HG03460 (cell line): ENCODE results near the gene BIRC5.
"Not testable (repeated sequence)": the region's sequence is repeated elsewhere in the genome, so short reads cannot be mapped to it uniquely, and the experiment has no call there.

Source experiments
- ATAC-seq: cut with Tn5 transposase; IDR thresholded peaks from one replicate; pipeline ENCODE4 v1.9.1; 2021; ENCODE audit not compliant: unreplicated experiment

Gene BIRC5

DNA sequence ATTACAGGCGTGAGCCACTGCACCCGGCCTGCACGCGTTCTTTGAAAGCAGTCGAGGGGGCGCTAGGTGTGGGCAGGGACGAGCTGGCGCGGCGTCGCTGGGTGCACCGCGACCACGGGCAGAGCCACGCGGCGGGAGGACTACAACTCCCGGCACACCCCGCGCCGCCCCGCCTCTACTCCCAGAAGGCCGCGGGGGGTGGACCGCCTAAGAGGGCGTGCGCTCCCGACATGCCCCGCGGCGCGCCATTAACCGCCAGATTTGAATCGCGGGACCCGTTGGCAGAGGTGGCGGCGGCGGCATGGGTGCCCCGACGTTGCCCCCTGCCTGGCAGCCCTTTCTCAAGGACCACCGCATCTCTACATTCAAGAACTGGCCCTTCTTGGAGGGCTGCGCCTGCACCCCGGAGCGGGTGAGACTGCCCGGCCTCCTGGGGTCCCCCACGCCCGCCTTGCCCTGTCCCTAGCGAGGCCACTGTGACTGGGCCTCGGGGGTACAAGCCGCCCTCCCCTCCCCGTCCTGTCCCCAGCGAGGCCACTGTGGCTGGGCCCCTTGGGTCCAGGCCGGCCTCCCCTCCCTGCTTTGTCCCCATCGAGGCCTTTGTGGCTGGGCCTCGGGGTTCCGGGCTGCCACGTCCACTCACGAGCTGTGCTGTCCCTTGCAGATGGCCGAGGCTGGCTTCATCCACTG is at the start of gene BIRC5:
Gene BIRC5 (plus strand): TSS at position 238 of the 690 bp plus-strand sequence. CDS start 64 bp downstream, at position 302.
- peak; percentile 61 for ATAC-seq

GRCh38 chr17:78164748-78165607 is 49.1 kb upstream of the BIRC5 start:
- ATAC-seq = no peak

GRCh38 chr17:78166416-78166815 is 47.6 kb upstream of the BIRC5 start:
- ATAC-seq = no peak

DNA sequence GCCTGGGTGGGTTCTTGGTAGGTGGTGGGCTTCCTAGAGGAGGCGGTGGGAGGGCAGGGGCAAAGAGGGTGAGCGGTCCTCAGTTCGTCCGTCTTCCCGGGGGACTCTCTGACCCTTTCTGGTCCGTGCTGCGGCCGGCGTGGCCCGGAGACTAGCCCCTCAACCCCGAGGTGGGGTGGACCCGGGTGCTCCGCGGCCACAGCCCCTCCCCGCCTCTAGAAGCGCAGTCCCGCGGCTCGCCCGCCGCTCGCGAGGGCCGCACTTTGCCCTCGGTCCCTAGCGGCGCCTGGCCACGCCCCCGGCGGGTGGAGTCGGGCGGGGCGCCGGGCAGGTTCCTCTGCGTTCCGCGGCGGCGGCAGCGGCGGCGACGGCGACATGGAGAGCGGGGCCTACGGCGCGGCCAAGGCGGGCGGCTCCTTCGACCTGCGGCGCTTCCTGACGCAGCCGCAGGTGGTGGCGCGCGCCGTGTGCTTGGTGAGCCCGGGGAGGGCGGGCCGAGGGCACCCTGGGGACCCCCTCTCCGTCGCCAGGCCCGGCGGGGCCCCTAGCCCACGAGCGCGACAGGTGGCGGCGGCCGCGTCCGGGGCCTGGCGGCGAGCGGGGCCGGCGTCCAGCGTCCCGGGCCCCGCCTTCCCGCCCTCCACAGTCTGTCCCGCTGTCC is 45.7 kb upstream of the BIRC5 start, which contains the start of gene SYNGR2:
Gene SYNGR2 (plus strand): TSS at position 340 of the 661 bp plus-strand sequence. CDS start 36 bp downstream, at position 376.
- peak; percentile 52 for ATAC-seq

GRCh38 chr17:78168903-78169793 is 44.9 kb upstream of the BIRC5 start:
- ATAC-seq = peak; percentile 36

DNA sequence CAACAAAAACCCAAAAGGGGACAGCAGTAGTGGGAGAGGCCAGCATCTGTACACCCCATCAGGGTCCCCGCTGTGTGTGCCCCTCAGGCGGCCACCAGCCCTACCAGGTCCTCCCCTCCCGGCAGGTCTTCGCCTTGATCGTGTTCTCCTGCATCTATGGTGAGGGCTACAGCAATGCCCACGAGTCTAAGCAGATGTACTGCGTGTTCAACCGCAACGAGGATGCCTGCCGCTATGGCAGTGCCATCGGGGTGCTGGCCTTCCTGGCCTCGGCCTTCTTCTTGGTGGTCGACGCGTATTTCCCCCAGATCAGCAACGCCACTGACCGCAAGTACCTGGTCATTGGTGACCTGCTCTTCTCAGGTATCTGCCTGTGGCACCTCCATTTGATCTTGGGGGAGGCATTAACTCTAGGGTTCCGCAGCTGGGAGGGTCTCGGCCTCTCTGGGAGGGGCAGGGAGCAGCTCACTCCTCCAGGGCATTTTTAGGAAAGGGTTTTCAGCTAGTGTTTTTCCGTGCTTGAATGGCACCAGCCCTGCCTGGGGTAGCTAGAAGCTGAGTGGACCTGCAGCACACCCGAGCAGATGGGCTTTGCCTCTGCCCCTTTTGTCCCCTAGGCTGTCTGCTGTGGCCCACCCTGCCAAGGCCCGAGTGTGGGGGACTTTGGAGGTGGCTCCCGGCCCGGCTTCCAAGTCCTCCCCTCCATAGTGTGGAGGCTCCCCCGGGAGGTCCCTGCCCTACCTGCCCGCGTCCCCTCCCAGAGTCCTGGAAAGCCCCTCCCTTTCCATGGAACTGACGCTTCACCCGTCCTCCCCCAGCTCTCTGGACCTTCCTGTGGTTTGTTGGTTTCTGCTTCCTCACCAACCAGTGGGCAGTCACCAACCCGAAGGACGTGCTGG is 43.1 kb upstream of the BIRC5 start:
- no peak for ATAC-seq

- not testable (repeated sequence) for ATAC-seq
Observed at GRCh38 chr17:78171591-78172248, 42.3 kb upstream of the BIRC5 start.

- ATAC-seq = no peak
Observed at GRCh38 chr17:78172249-78173051, 41.6 kb upstream of the BIRC5 start.

- no peak for ATAC-seq
Observed at GRCh38 chr17:78173097-78173715, 40.8 kb upstream of the BIRC5 start.

DNA sequence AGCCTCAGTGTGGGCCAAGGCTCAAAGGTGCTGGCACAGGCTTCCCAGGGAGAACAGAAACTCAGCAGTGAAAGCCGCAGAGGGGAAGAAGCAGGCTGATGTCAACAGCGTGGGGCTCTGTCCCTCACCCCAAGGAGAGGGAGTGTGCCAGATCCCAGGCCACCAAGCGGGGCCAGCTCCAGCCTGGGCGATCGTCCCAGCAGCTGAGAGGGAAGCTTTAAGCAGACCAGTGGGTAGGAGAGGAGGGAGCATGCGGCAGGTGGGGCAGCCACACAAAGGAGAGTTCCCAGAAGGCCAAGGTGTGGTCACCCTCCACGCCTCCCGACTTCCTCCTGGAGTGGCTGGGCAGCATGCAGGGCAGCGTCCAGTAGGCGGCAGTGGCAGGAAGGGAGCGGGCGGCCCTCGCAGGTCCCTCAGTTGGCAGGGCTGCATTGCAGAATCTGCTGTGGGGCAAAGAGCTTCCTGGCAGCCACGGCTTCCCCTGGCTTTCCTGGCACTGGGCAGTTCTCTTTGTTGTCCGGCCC is 39.6 kb upstream of the BIRC5 start:
- no peak for ATAC-seq

DNA sequence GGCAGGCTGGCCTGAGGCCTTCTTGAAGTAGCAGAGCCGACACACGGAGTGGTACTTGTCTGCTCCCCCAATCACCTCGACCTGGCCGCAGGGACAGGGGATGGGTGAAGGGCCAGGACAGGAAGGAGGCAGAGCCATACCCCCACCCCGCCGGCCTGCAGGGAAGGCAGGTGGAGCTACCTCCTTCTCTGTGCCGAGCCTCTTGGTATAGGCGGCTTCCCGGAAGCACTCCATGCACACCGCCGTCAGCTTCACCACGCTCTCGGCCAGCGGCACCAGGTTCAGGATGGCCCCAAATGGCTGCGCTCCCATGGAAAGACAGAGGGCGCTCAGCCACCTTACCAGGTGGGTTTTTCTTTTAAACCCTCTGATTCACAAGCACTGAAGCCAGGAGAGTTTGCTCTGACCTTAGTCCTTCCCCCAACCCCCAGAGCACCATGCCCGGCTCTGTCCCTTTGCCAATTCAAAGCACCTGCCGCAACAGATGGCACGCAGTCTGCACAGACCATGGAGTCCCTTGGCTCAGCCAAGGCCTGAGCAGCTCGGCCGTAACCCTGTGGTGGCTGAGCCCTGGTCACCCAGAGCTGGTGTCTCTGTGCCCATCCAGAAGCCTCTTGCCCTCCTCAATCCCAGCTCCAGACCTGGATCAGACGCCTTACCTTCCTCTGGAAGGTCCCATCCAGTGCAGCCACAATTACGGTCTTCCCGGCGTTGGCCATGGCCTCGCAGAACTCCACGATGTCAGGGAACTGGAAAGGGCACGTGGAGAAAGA is 39.0 kb upstream of the BIRC5 start:
- no peak for ATAC-seq

GRCh38 chr17:78175643-78175981 is 38.4 kb upstream of the BIRC5 start:
- ATAC-seq = no peak

GRCh38 chr17:78176548-78177025 is 37.5 kb upstream of the BIRC5 start:
- ATAC-seq = peak; percentile 46

- ATAC-seq = no peak
Observed at GRCh38 chr17:78179372-78179771, 34.7 kb upstream of the BIRC5 start.

DNA sequence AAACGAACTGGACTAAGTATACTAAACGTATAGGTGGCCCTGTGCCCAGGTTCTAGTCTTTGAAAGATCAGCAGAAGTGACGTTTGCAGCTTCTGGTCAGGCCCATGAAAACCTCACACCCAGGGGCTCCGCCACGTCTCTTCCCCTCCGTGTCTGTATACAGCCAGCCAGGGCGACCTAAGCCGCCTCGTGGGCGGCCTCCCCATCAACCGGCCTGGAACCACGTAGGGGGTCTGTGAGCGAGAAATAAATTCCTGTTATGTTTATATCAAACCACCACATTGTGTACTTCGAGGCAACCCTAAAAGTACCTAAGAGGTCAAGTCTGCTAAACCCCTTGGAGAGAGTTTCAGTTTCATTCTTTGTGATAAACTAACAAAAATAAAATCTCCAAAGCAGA is 34.0 kb upstream of the BIRC5 start:
- no peak for ATAC-seq

DNA sequence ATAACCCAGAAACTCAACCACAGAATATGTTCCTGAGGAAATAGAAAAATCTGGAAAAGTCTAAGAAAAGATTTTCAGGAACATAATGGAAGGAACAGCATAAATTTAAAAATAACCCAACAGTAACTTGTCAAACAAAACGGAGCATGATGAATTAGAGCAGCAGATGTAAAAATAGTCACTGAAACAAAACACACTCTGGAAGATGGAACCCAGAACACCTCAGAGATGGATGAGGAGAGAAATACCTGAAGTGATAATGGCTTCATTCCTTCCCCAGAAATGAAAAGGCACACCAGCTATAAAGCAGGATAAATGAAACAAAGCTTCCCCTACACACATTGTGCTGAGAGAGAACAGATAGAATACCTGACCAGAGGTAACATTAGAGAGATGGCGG is 33.5 kb upstream of the BIRC5 start:
- ATAC-seq = no peak

- ATAC-seq = no peak
Observed at GRCh38 chr17:78182504-78182903, 31.5 kb upstream of the BIRC5 start.
